NAMALWA (cell line): ENCODE data around the gene STAC2.
A peak's percentile ranks its signal among the peaks of the same experiment; 100 is the strongest.

Source experiments
- DNase-seq: peaks from one replicate; pipeline ENCODE4 v3.0.0-alpha.2; 2015; ENCODE audit warnings: low spot score

STAC2 gene

DNA sequence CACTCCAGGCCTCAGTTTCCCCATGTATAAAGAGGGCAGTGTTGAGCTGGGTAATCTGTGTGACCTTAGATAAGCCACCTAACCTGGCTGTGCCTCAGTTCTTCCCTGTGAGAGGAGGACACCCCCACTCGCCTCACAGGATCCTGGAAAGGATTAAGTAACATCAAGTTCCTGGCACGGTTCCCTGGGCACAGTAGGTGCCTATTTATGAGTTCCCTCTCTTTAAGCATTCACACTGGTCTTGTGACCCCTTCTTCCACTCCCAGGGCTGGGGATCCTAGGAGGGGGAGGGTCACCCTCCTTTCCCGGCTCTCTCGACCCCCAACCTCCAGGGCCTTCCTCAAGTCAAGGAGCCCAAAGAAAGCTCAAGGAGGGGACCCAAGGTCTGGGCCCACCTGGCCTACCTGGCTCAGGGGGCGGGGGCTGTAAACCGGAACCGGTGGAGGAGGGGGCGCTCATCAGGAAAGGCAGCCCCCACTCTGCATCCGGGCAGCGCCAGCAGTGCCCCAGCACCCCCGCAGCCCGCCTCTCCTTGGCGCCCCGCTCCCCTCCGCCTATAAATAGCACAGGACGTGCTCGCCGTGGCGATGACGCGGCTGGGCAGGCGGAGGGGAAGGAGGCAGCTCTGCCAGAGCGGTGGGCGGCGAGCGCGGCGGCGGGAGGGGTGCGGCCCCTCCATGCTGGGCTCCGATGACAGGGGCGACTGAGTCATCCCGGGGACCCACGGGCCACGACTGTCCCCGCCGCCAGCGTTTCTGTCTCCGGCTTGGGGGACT, 16.2 kb downstream of the STAC2 start:
- peak; percentile 52 for DNase-seq

DNA sequence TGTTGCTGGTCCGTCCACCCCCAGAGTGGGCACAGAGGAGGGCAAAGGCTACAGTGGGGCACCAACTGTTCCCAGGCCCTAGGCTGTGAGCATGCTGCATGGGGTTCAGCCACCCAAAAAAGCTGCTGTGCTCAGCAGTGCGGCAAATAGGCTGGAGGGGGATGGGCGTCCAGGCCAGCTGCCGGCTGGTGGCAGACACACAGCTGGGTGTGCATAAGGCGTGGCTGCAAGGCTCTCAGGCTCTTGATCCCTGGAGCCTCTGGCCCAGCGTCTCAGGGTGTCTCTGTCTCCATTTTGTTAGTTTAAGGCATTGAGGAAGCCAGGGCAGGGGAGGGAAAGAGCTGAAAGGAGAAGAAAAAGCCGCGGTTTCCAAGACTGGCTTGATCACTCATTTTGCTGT, 16.9 kb downstream of the STAC2 start:
- peak; percentile 96 for DNase-seq

DNA sequence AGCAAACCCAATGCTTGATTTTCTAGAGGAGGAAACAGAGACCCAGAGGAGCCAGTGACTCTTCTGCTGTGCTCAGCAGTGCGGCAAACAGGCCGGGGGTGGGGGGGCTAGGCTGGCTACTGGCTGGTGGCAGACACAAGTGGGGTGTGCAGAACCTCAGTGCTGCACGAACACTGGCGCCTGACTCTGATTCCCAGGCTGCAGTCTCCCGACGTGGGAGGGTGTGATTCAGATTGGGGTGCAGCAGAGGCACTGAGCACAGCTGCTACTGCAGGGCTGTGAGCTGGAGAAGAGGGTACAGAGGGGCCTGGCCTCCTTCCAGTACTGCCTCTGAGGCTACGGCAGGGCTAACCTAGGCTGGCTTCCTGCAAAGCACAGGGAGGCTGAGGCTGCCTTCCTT, 17.6 kb downstream of the STAC2 start:
- DNase-seq, result peak; percentile 74

DNA sequence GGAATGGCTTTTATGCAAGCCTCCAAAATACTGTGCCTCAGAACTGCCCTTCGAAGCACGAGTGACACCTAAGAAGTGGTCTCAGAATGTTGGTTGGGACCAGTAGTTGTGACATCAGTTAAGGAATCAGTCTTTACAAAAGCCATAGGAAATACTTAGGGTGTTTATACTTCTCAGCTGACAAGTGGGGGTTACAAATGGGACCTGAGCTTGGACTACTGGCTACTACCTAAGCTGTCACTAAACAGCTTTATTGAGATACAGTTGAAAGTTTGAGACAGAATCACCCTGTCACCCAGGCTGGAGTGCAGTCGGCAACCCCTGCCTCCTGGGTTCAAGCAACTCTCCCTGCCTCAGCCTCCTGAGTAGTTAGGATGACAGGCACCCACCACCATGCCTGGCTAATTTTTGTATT, 20.6 kb downstream of the STAC2 start:
- peak; percentile 32 for DNase-seq

DNA sequence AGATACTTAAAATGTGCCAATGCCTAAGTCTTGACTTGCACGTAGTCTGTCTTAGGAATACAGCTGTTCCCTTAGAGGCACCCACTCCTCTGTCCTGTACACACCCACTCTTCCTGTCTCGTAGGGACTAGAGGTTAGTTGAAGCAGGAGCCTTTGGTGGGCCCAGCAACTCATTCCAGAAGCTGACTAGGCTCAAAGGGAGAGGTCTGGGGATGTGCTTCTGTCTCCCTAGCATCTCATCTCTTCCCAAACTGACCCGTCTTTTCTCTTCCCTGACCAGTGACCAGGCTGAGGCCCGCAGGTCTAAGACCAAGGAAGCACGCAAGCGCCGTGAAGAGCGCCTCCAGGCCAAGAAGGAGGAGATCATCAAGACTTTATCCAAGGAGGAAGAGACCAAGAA, 21.5 kb downstream of the STAC2 start:
- DNase-seq, result no peak

DNA sequence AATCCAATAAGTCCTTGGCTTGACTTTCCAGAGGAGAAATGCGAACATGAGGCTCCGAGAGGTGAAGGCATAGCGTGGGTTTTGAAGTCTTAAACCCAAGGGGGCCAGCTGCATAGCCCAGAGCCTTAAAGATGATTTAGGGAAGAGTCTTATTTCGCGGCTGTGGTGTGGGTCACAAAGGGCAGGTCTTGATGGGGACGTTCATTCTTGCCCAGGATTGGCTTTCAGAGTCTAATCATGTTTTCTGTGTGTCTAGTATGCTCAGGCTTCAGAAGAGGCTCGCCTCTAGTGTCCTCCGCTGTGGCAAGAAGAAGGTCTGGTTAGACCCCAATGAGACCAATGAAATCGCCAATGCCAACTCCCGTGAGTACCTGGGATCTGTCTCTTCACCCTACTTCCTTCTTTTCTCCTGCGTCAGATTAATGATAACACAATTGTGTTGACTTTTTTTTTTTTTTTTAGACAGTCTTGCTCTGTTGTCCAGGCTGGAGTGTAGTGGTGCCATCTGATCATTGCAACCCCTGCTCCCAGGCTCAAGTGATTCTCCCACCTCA, 24.7 kb downstream of the STAC2 start:
- peak; percentile 35 for DNase-seq

DNA sequence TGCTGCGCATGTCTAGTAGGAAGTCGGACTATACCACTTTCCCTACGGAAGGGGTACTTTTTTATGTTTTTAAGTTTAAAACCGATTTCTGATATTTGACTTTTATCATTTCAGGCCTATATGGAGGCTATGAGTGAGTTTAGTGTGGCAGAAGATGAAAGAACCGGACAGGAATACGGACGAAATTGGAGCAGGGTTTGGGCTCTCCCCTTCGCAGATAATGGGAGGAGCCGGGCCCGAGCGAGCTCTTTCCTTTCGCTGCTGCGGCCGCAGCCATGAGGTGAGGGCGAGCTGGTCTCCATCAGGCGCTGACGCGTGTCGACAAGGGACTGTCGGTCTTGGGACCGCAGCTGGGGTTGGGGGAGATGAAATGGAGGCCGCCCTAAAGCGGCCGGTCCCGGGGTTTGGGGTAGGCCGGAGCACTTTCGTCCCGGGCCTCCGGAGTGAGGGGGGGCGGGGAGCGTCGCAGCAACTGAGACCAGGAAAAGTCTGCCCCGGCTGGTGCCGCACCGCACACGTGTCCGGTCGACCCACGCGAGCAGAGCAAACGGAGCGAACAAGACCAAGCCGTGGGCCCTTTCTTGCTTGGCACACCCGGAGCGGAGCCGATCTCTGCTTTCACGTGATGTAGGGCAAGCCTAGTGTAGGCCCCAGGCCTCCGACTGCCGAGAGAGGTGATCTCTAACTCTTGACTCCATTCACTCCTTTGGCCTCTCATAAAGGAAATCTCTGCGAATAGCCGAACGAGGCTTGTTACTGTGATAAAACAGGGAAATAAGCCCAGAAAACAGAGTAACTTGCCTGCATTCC, 25.5 kb downstream of the STAC2 start, which contains the start of gene RPL19:
TSS of gene RPL19 (plus strand) at position 214 of the 810 bp plus-strand sequence. CDS start at position 276, 62 bp downstream.
- peak; percentile 55 for DNase-seq

DNA sequence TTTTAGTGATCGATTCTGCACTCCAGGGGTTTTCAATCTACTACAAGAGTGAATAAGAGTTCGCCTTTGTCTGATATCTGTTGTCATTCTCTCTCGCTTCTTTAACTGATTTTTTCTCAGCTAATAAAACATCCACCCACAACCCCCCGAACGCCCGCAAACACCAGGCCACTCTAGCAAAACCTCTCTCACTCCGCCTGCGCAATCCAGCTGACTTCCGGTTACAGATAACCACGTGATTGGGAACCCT, 26.0 kb downstream of the STAC2 start:
- DNase-seq, result peak; percentile 97

DNA sequence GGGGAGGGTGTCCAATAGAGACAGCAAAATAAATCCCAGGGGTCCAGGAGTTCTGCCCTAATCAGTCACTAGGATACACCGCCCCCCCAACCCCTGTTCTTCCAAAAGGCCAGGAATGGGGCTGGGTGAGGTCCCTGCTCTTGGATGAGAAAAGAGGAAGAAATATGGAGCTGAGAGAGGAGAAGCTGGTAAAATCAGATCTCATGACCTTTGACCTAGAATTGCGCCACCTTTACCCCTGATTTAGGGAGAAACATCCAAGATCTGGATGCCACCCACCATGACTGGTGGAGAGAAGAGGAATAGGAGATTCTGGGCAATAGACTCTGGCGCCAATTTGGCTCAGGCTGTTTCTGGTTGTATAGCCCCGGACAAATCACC, 27.6 kb downstream of the STAC2 start:
- DNase-seq, result no peak

DNA sequence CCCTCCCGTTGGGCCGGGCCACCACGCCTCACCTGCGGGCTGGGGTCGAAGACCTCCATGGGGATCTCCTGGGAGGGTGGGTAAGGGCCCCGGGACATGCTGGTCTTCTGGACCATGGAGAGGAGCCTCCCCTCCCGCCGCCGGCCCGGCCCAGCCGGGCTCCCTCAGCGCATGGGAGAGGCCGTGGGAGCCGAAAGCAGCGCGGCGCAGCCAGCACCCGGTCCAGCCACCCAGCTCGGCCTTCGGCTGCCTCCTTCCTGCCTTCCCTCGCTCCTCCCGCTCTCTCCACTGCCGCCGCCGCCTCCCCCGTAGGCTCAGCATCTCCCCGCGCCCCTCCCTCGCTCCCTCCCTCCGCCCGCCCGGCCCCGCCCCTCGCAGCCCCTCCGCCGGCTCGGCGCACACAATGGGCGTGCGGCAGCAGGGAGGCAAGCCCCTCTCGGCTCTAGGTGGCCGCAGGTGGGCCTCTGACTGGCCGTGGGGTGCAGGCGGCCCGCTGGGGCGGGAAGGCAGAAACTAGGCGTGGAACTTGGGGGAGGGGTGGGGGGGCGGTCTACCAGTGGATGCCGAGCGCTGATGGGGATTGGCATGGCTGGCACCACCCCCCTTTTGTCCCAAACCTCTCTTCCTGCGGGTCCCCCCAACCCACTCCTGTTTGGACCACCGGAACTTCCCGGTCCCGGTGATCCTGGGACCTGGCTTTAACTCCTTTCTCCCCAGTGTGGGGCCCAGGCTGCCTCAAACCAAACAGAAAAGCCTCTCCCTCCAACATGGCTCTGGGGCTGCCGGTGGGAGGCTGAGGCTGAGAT, 28.2 kb downstream of the STAC2 start, which contains the start of gene CACNB1:
TSS of gene CACNB1 (minus strand) at position 290 of the 806 bp plus-strand sequence. CDS start at position 116, 174 bp downstream.
- DNase-seq, result peak; percentile 70

DNA sequence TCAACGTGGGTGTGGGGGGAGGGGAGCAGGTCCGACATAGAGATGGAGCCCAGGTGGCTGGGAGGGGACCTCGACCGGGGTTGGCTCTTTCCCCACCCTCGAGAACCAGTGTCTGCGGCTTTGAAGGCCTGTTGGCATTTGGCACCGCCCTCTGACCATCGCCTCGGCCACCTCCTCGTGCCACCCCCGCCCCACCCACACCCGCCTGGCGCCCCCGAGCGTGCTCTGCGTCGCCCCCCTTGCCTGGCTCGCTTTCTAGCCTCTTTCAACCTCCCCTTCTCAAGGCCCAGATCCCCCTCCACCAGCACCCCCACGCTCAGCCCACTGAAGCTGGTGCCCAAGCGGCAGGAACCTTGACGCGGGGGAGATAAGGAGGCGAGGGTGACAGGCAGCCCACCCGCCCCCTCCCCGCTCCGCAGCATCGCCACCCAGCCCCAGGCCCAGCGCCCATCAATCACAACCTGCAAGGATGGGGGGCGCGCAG, 28.9 kb downstream of the STAC2 start:
- no peak for DNase-seq

DNA sequence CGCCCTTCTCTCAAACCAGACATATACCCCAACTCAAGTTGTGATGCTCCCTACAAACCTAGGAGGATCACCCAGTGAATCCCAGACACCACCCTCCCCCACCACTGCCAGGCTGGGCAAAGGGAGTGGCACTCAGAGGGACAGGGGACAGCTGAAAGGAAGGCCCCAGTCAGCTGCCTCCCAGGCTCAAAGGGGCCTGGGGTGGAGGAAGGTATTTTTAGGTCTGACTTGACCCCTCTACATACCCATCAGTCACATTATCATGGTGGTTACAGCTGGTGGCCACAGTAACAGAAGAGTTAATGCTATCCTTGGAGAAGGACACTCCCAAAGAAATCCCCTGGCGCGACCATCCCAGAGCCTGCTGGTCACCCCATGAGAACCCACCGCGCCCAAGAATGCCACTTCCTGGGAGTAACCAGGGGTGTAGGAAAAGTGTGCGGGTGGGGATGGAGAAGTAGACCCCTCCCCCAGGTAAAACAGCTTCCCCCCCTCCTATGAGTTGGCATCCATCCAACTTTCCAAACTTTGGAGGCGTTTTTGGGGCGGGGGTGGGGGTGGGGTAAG, 29.4 kb downstream of the STAC2 start:
- DNase-seq, result no peak

DNA sequence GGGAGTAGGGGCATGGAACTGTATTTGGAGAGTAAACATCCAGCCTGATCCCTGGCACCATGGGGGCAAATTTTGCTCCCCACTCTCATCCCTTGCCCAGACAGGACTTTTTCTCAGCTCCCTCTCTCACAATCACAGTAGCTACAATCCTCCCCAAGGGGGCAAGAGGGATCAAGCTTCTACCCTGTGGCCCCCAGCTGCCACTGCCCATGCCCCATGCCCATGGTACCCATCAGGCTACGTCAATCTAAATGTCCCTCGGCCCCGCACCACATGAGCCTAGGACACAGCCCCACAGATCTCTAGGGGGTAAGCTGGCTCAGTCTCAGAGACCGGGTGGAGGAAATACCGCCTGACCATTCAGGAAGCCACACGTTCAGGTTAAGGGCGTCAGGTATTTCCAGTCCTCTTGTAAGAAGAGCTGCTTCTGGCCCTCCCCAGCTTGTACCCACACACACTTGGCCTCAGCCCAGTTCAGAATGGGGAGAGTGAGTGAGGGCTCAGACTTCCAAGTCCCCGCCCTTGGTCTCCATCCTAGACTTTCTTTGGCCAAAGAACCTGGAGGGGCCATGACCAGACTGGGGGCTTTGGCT, 30.1 kb downstream of the STAC2 start:
- no peak for DNase-seq

DNA sequence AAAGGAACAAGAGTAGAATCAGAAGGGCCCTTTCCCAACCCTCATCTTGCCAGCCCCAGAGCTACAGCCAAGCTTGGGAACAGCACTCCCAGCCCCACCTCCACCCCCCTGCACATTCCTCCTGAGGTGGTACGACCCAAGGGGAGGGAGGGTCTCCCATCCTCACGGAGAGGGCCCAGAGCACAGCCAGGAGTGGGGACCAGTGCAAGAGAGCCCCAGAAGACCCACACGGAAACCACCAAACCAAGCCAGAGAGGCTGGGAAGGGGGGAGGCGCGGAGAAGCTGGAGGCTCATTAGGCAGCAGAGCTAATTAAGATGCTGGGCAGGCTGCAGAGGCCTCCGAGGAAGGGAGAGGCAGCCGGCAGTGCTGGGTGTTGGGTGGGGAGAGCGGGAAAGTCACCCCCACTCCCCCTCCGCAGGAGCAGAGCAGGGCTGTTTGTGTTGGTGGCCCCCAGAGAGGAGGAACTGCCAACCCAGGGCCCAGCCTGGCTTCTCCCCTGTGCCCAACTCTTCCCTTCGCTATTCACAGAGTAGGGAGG, 30.7 kb downstream of the STAC2 start:
- DNase-seq, result no peak

DNA sequence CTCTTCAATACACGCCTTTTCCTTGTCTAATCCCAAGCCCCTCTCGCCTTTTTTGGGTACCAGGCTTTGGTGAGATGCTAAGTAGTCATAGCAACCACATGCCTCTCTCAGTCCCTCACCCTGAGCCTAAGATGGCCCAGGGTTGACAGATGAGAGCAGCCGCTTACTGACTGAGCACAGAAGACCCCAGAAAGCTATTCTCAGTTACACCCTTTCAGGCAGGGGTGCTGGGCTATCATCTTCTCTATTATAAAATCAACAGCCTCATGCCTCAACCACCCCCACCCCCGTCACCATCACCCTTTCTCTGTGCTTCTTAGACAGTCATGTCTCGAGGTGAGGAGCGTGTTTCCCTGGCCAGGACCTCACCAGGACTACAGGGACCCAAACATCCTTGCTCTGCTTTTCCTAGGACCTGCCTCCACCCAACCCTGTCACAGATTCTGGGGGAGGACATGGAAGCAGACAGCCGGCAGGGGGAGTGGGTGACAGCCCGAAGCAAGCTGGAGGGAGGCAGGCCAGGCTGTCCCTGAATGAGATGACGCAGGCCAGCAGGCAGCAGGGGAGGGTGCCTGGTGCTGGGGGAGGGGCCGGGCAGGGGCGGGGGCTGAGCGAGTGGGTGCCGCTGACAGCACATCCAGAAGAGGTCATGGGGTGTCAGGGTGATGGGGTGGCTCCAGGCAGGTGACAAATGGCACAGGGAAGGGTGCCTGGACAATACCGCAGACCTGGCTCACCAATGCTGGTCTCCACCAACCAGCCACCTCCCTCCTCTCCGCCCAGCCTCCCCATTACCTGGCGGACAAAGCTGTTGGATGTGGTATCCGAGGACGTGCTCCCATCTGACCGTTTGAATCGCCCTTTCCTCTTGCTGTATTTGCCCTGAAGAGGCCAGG, 31.4 kb downstream of the STAC2 start:
- no peak for DNase-seq

DNA sequence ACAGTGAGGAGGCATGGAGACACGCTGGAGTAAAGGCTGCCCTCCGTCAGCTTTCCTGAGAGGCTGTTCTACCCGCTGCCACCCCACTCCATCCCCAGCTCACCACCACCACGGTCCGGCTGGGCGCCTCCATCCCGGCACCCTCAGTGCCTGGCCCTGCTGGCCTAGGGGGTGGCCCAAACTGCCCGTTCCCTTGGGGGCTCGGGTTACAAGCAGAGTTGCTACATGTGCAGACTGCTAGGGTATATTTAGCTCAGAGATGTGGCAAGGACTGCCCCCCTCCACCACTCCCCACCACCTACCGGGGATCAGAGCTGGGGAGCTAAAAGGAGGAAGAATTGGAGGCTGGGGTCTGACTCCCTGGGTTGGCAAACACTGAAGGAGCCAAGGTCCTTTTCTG, 32.4 kb downstream of the STAC2 start:
- DNase-seq, result no peak

DNA sequence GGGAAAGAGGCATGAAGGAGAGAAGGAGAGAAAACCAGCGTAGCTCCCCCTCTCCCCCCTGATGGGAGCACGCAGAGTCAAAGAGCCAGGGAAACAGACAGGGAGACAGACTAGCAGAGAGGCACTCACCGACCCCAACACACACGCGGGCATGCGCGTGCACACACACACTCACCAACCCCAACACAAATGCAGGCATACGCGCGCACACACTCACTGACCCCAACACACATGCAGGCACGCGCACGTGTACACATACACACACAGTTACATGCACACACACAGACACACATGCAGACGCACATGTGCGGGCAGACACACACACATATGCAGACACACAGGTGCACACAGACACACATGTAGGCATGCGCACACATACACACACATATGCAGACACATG, 32.8 kb downstream of the STAC2 start:
- DNase-seq, result no peak

DNA sequence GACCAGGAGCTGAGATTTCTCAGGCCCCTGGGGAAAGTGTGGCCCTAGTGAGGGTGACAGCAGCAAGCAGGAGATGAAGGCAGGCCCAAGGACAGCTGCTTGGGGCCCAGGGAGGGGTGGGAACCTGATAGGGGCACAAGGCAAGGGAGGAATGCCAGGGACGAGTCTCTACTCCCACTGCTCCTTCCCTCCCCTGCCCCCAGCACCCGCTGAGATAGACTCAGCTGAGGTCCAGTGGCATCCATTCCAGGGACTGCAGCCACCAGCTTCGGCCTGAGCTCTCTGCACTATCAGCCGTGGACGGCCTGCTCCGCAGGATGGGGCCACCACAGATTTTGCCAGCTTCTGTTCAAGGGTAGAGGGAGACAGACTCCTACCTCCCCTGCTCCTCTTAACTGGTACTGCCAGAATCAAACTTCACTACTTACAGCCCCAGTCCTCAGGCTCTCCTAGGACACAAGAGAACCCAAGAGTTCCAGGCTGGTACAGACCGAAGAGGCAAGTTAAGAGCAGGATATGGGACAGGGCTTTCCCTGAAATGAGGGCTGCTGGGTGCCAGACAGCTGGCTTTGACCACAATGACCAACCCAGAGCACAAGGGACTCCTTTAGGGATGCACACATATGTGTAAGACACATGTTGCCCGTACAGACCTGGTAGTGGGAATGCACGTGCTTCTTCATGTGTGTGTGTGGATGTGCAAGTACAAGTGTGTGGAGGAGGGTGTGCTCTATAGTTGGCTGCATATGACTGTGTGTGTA, 33.8 kb downstream of the STAC2 start:
- no peak for DNase-seq

DNA sequence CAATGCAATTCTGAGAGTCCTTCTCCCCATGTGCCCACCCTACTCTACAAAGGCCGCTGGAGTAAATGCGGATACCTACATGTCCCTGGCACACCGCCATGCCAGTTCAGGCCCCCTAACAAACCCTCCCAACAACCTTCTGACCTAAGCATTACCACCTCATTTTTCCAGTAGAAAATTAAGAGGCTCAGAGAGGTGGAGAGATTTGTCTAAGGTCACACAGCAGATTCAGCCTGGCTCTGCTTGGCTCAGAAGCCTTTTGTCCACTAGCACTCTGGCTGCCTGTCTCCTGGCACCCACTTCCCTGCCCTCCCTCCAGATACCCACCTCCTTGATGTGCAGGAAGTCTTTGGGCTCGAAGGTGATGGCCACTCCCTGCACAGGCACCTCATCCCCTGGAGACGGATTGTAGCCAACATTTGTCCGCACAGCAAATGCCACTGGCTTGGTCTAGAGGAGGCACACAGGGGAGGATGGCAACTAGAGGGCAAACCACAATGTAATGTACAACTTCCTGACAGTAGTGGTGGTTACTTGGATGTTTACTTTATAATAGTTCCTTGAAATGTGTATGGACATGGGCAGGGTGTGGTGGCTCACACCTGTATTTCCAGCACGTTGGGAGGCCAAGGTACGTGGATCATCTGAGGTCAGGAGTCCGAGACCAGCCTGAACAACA, 38.5 kb downstream of the STAC2 start:
- DNase-seq, result no peak
